ENCODE data around the gene ACCS.
A peak's percentile ranks its signal among the peaks of the same experiment; 100 is the strongest.

ACCS gene

DNA sequence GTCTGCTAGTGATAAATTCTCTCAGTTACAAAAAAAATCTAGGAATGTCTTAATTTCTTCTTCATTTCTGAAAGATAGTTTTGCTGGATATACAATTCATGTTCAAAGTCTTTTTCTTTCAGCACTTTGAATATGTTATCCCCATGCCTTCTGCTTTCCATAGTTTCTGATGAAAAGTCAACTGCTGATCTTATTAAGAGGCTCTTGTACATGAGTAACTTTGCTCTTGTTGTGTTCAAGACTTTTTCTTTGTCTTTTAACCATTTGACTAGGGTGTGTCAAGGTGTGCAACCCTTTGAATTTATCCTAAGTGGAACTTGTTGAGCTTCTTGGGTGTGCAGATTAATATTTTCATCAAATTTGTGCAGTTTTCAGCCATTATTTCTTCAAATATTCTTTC lies 40.3 kb upstream of the ACCS start:
- no peak overlapping the region for H3K4me3 ChIP-seq (replicated peaks in 1 of 2; ENCODE audit: low read depth in 2 of 2, low read length in 2 of 2)
- TF ChIP-seq, protein P1, sequence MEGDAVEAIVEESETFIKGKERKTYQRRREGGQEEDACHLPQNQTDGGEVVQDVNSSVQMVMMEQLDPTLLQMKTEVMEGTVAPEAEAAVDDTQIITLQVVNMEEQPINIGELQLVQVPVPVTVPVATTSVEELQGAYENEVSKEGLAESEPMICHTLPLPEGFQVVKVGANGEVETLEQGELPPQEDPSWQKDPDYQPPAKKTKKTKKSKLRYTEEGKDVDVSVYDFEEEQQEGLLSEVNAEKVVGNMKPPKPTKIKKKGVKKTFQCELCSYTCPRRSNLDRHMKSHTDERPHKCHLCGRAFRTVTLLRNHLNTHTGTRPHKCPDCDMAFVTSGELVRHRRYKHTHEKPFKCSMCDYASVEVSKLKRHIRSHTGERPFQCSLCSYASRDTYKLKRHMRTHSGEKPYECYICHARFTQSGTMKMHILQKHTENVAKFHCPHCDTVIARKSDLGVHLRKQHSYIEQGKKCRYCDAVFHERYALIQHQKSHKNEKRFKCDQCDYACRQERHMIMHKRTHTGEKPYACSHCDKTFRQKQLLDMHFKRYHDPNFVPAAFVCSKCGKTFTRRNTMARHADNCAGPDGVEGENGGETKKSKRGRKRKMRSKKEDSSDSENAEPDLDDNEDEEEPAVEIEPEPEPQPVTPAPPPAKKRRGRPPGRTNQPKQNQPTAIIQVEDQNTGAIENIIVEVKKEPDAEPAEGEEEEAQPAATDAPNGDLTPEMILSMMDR (IDR thresholded peaks at IDR 0.05; ENCODE audit: low read depth, low read length): no peak

DNA sequence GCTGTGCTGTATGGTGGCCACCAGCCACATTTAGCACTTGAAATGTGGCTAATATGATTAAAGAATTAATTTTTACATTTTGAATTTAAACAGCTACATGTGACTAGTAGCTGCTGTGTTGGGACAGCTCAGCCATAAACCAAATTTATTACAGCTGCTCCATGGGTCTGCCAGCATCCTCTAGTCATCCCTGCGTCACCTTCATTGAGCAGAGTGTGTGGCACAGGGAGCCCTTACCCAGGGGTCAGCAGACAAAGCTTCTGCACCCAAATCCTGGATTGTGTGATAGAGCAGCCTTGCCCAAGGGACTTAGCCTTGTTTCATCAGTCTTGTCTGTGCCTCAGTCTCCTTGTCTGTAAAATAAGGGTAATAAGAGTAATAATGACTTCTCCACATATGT lies 37.7 kb upstream of the ACCS start:
- no peak overlapping the region for H3K4me3 ChIP-seq (replicated peaks in 1 of 2; ENCODE audit: low read depth in 2 of 2, low read length in 2 of 2)
- no peak for DNase-seq (ENCODE audit: low read depth in 2 of 2)
- TF ChIP-seq, protein P1 (IDR thresholded peaks at IDR 0.05; ENCODE audit: low read depth, low read length): no peak

More for the DNA sequence above, 40.3 kb upstream of the ACCS start:
- DNase-seq (ENCODE audit: low read depth in 2 of 2): no peak

DNA sequence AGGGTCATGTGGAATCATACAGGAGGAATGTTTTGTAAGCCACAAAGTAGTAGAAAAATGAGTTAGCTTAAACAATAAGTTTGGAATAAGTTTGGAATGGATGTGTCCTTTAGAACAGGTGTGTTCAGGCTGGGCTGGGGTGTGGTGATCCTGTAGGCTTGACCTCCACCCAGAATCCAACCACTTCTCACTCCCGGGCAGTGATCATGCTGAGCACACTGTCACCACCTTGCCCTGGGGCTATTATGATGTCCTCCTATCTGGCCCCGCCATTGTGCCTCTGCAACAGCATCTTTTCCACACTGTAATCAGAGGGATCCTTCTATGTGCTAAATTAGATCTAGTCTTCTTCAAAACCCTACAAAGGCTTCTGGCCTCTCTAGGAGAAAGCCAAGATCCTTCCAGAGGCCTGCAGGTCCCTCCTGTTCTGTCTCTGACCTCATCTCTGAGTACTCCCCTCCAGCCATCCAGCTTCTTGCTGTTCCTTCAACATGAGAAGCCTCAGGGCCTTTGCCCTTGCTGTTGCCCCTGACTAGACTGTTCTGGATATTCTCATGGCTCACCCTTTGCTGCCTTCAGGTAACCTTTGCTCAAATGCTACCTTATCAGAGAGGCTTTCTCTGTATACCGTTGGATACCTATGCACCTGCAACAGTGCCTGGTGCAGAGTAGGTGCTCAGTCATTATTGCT lies 37.1 kb upstream of the ACCS start:
- H3K4me3 ChIP-seq (replicated peaks in 1 of 2; ENCODE audit: low read depth in 2 of 2, low read length in 2 of 2): no peak overlapping the region
- DNase-seq (ENCODE audit: low read depth in 2 of 2): no peak
- TF ChIP-seq, protein P1 (IDR thresholded peaks at IDR 0.05; ENCODE audit: low read depth, low read length): no peak

GRCh38 chr11:44029507-44029845 lies 36.6 kb upstream of the ACCS start:
- TF ChIP-seq, protein P1 (IDR thresholded peaks at IDR 0.05; ENCODE audit: low read depth, low read length): no peak
- DNase-seq (ENCODE audit: low read depth in 2 of 2): no peak
- H3K4me3 ChIP-seq (replicated peaks in 1 of 2; ENCODE audit: low read depth in 2 of 2, low read length in 2 of 2): no peak overlapping the region

DNA sequence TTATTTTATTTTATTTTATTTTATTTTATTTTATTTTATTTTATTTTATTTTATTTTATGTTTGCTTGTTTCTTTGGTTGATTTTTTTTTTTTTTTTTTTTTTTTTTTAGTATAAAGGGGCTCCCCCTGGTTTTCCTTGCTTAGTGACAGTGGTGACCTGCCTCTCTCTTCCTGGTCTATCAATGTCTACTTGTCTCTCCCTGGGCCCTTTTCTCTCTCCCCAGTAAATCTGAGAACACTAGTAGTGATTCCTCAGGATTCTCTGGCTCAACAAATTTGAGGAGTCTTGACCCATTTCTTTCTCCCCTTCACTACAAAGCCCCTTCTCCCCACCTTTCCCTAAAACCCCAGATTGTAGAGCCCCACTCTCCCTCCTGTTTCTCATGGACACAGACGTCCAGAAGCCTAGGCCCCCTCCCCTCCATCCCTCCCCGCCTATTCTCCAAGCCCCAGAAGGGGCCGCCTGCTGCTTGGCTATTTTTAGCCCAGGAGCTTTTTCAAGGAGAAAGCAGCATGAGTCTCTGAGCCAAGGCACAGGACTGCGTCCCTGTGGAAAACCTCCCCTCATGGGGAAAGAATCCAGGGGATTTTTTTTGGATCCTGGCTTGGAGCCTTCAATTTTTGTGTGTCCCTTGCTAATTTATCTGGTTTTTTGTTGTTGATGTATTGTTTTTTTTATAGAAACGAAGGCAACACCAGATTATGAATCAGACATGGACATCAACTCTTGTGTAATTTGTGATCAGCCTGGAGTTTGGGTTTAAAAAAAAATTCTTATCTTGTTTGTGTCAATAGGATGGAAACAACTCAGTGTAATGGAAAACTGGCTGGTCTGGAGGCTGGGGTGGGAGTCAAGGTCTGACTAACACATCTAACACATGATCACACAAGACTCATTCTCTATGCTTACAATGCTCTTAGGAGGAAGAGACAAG lies 35.8 kb upstream of the ACCS start:
- H3K4me3 ChIP-seq (replicated peaks in 1 of 2; ENCODE audit: low read depth in 2 of 2, low read length in 2 of 2): no peak overlapping the region
- TF ChIP-seq, protein P1 (IDR thresholded peaks at IDR 0.05; ENCODE audit: low read depth, low read length): no peak
- DNase-seq (ENCODE audit: low read depth in 2 of 2): peak; percentile 87 to 92

GRCh38 chr11:44030996-44031395 lies 35.1 kb upstream of the ACCS start:
- DNase-seq (ENCODE audit: low read depth in 2 of 2): no peak
- H3K4me3 ChIP-seq (replicated peaks in 1 of 2; ENCODE audit: low read depth in 2 of 2, low read length in 2 of 2): no peak overlapping the region
- TF ChIP-seq, protein P1 (IDR thresholded peaks at IDR 0.05; ENCODE audit: low read depth, low read length): no peak
